Measurements from ENCODE around the gene COL4A1.

DNA sequence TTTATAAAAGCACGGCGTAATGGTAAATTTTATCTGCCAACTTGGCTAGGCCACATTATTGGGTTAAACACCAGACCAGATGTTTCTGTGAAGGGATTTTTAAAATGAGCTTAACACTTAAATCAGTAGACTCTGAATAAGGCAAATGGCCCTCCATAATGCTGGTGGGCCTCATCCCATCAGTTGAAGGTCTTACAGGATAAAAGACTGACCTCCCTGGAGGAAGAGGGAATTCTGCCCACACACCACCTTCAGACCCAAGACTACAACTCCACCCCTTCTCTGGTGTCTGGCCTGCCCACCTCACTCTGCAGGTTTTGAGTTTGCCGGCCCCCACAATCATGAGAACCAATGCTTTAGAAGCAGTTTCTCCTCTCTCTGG lies 96.4 kb downstream of the COL4A1 start:
- no peak for TF ChIP-seq ZNF780A (CRISPR knock-in tag; IDR thresholded peaks at IDR 0.05)
- no peak for TF ChIP-seq POLR2AphosphoS5 (IDR thresholded peaks at IDR 0.05; ENCODE audit: low read depth, low read length)
